Activated T-cell treated with anti-CD3 and anti-CD28 coated beads for 1 hour (primary cell): ENCODE measurements around the gene C16orf78.
"Not testable (repeated sequence)": the region's sequence is repeated elsewhere in the genome, so short reads cannot be mapped to it uniquely, and the experiment has no call there.

Experiments
- DNase-seq: peaks from one replicate; pipeline ENCODE4 v3.0.0-alpha.2; 2020; ENCODE audit warnings: low read depth

Gene C16orf78

DNA sequence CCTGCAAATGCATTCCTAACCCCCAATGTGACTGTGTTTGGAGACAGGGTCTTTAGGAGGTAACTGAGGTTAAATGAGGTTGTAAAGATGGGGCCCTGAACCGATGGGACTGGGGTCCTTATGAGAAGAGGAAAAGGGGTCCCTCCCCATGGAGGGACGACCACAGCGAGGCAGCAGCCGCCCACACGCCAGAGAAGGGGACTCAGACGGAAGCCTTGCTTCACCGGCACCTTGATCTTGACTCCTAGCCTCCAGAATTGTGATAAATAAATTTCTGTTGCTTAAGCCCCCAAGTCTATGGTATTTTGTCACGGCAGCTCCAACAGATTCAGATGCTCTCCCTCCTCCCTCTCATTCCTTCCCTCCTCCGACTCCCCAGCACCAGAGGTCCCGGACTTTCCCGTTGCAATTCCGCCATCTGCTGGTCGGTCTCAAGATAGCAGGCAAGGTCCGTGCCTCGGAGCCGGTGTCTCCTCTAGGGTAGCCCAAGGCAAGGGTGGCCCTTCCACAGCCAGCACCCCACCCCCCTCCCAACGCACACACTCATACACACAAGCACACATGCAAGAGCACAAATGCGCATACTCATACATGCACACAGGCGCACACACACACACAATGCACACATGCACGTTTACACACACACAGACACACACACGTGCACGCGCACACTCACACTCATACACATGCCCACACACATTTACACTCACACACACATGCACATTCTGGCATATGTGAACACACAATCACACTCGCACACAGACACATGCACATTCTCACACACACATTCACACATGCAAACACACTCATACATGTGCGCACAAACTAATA, 23.1 kb upstream of the C16orf78 start:
- peak; percentile 22 for DNase-seq

DNA sequence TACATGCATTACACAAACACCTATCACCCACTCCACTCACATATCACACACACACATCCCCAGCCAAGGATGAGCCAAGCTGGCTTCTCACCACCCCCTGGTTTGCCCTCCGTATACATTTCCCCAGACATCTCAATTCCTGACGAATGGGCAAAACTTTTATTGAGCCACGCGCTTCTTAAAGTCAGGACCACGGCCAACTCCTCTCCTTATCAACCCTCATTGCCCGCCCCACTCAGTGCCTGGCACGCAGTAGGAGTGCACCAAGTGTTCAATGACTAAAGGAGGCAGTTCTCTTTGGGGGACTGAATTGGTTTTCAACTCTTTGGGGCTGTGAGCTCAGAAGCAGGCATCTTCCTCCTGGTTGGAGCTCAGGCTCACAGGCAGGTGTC, 22.5 kb upstream of the C16orf78 start:
- DNase-seq, result no peak

DNA sequence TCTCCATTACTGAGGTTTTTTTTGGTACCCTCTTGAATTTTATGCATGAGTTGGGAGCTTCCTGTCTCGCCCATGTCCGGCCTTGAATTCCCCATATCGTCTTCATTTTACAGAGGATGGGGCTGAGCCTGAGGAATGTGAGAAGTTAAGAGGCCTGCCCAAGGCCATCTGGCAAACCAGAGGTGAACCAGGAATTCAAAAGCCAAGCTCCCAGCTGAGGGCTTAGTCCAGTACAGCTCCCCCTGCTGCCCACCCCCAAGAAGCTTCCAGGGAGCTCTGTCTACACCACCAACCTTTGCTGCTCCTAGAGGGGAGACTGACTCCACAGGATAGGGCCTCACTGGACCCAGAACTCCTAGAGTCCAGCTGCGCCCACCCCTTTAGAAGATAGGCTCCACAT, 20.7 kb upstream of the C16orf78 start:
- DNase-seq, result no peak

- DNase-seq, result no peak
These were observed 19.9 kb upstream of the C16orf78 start for GRCh38 chr16:49353680-49354079.

GRCh38 chr16:49354101-49354500, 19.5 kb upstream of the C16orf78 start:
- DNase-seq, result no peak

DNA sequence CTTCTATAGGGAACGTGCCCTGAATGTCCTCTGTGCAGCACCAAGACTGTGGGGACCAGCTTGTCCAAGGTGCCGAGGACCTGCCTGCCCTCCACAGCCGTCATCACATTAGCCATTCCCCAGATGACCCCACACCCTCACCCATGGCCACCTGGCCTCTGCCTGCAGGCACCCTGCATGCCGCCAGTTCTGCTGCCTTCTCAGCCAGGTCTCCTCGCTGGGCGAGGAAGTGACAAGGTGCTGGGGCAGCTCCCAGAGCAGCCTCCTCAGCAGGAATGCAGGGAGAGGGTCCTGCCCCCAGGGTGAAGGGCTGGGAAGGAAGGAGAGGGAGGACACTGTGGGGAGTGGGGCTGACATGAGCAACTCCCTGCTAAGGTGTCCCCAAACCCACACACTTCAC, 18.6 kb upstream of the C16orf78 start:
- no peak for DNase-seq

DNA sequence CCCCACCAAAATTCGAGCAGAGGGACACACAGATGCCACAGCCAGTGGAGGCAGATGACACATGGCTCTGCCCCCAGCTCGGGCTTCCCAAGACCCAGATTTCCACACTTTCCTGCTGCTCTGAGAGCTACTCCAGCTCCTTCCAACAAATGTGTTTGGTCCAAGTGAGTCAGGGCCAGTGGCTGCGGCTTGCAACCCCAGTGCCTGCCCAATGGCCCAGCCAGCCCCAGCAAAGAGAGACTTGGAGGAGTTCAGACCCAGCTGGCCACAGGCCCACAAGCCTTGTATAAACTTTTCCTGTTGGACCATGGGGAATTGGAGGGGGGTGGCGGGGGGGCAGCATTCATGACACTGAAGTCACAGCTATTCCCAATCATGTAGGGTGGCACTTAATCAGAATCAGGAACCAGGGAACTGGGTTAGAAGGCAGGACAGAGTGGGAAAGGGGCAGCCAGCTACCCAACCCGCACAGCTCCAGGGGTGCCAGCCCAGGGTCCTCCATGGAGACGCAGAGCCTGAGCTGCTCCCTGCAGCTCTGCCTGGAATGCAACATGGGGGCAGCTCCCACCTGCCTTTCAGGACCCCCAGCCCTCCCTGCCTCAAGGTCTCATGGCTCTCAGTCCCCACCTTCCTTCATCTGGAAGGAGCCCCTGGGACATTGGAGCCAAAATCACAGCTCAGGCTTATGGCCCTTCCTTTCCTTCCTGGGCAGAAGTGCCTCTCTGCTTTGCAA, 17.5 kb upstream of the C16orf78 start:
- no peak for DNase-seq

- DNase-seq, result no peak
These were observed 16.7 kb upstream of the C16orf78 start for GRCh38 chr16:49356728-49357488.

GRCh38 chr16:49359591-49359990, 14.0 kb upstream of the C16orf78 start:
- no peak for DNase-seq

DNA sequence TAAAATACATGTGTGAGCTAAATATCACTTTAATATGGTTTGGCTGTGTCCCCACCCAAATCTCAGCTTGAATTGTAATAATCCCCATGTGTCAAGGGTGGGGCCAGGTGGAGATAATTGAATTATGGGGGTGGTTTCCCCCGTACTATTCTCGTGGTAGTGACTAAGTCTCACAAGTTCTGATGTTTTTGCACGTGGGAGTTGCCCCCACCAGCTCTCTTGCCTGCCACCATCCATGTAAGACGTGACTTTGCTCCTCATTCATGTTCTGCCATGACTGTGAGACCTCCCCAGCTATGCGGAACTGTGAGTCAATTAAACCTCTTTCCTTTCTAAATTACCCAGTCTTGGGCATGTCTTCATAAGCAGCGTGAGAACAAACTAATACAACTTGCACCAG, 11.9 kb upstream of the C16orf78 start:
- not testable (repeated sequence) for DNase-seq

- no peak for DNase-seq
These were observed 11.4 kb upstream of the C16orf78 start for GRCh38 chr16:49362230-49362629.

GRCh38 chr16:49365711-49366509, 7.7 kb upstream of the C16orf78 start:
- no peak for DNase-seq

GRCh38 chr16:49366669-49367068, 6.9 kb upstream of the C16orf78 start:
- no peak for DNase-seq

GRCh38 chr16:49369651-49370611, 3.7 kb upstream of the C16orf78 start:
- no peak for DNase-seq

- no peak for DNase-seq
These were observed 2.6 kb downstream of the C16orf78 start for GRCh38 chr16:49376206-49376605.

DNA sequence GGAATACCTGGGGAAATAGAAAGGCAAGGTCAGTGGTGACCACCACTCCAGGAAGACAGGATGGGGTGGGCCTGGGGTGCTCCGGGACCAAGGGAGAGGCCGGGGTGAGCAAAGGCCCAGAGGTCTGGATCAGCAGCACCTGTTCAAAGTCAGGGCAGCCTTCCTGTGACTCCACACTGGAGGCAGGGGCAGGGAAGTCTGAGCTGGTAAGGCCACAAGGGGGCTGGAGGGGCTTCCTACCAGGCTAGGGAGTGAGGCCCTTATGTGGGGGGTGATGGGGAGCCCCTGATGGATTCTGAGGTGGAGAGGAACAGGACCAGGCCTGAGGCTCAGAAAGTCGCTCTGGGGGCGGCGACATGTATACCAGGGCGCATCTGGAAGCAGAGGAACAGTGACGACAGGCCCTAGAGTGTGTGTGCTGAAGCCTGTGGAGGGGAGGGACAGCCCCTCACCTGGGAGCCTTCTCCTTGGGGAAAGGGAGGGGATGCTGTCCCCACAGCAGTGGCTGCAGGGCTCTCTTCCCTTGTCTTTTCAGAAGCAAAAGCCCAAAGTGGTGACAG, 3.7 kb downstream of the C16orf78 start:
- no peak for DNase-seq

DNA sequence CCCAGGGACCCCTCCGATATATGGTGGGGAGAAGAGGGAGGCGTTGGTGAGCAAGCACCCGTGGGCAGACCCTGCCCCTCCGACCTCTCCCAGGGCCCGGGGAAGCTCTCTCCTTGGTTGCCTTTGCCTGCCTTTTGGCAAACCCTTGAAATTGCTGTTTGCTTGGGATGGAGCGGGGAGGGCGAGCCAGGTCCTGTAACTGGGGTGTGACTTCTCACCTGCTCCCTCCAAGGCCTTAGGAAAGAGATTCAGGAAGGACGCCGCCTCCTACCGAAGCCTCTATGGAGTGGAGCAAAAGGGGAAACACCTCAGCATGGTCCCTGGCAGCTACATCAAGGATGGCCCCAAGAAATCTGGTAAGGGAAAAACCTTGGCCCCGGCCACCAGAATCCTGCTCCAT, 4.6 kb downstream of the C16orf78 start:
- DNase-seq, result no peak

DNA sequence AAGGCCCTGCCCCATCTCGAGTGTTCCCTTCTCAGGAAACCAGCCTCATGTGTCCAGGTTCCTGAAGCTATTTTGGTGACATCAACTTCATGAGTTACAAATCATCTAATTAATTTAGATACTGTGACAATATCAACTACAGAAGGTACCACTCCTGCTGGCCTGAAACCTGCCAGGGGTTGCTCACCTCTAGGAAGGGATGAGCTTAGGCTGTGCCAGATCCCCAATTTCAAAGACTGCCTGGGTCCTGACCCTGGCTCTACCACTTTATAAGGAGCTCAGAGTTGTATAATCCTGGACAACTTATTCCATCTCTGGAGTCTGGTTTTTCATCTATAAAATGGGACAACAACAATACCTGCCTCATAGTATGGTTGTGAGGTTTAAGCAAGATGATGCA, 5.2 kb downstream of the C16orf78 start:
- no peak for DNase-seq

DNA sequence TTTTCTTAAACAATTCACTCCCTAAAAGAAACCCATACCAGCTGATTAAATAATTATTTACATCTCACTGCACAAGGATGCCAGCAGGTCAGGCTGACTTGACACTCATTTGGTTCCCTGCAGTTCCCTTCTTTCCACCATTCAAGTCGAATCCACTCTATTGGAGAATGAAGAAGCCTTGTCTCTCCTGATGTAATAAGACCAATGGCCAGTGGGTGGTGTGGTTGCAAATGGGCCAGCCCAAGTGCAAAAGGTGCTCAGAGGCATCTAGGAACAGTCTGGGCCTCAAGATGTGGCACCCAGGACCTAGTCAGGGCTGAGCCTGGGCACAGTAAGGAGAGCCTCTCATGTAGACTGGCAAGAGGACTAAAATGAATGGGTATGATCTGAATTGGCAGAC, 9.3 kb downstream of the C16orf78 start:
- DNase-seq, result no peak

DNA sequence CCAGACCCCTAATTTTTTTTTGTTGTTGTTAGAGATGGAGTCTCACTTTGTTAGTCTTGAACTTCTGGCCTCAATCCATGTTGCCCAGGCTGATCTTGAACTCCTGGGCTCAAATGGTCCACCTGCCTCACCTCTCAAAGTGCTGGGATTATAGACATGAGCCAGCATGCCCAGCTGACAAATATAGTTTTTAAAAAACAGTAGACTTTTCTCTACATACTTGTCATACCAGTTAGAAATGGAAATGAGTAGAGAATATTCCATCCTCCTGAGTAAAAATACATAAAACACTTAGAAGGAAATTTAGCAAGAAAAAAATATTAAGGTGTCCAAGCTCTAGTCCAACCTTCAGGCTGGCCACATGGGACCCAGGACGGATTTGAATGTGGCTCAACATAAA, 21.4 kb downstream of the C16orf78 start:
- no peak for DNase-seq
